ENCODE measurements around the gene WLS.

Gene WLS

GRCh38 chr1:68101829-68102228 lies 130.5 kb downstream of the WLS start:
- TF ChIP-seq CTCF (IDR thresholded peaks at IDR 0.05; ENCODE audit: control insufficient read depth, insufficient read depth, low read depth, low read length, missing control alignments), result no peak
- DNase-seq (ENCODE audit: low read depth), result no peak
- no peak overlapping the region for H3K4me3 ChIP-seq (ENCODE audit: control insufficient read depth, low read depth, low read length)

- no peak for DNase-seq (ENCODE audit: low read depth)
- no peak overlapping the region for H3K4me3 ChIP-seq (ENCODE audit: control insufficient read depth, low read depth, low read length)
- TF ChIP-seq CTCF (IDR thresholded peaks at IDR 0.05; ENCODE audit: control insufficient read depth, insufficient read depth, low read depth, low read length, missing control alignments), result no peak
Measured at GRCh38 chr1:68100571-68100970, 131.8 kb downstream of the WLS start.

- DNase-seq (ENCODE audit: low read depth), result no peak
- no peak for TF ChIP-seq CTCF (IDR thresholded peaks at IDR 0.05; ENCODE audit: control insufficient read depth, insufficient read depth, low read depth, low read length, missing control alignments)
- H3K4me3 ChIP-seq (ENCODE audit: control insufficient read depth, low read depth, low read length), result no peak overlapping the region
Measured at GRCh38 chr1:68093737-68094136, 138.6 kb downstream of the WLS start.

GRCh38 chr1:68087184-68087583 lies 145.1 kb downstream of the WLS start:
- TF ChIP-seq CTCF (IDR thresholded peaks at IDR 0.05; ENCODE audit: control insufficient read depth, insufficient read depth, low read depth, low read length, missing control alignments), result no peak
- no peak for DNase-seq (ENCODE audit: low read depth)
- H3K4me3 ChIP-seq (ENCODE audit: control insufficient read depth, low read depth, low read length), result no peak overlapping the region

GRCh38 chr1:68085752-68086151 lies 146.6 kb downstream of the WLS start:
- DNase-seq (ENCODE audit: low read depth), result no peak
- no peak overlapping the region for H3K4me3 ChIP-seq (ENCODE audit: control insufficient read depth, low read depth, low read length)
- no peak for TF ChIP-seq CTCF (IDR thresholded peaks at IDR 0.05; ENCODE audit: control insufficient read depth, insufficient read depth, low read depth, low read length, missing control alignments)

GRCh38 chr1:68083686-68084085 lies 148.6 kb downstream of the WLS start:
- no peak for TF ChIP-seq CTCF (IDR thresholded peaks at IDR 0.05; ENCODE audit: control insufficient read depth, insufficient read depth, low read depth, low read length, missing control alignments)

GRCh38 chr1:68081775-68082283 lies 150.5 kb downstream of the WLS start:
- TF ChIP-seq CTCF (IDR thresholded peaks at IDR 0.05; ENCODE audit: control insufficient read depth, insufficient read depth, low read depth, low read length, missing control alignments), result no peak
- no peak overlapping the region for H3K4me3 ChIP-seq (ENCODE audit: control insufficient read depth, low read depth, low read length)
- DNase-seq (ENCODE audit: low read depth), result no peak

More at GRCh38 chr1:68083686-68084085, 148.6 kb downstream of the WLS start:
- H3K4me3 ChIP-seq (ENCODE audit: control insufficient read depth, low read depth, low read length), result no peak overlapping the region
- DNase-seq (ENCODE audit: low read depth), result no peak
